ENCODE measurements around the gene CCDC197.

DNA sequence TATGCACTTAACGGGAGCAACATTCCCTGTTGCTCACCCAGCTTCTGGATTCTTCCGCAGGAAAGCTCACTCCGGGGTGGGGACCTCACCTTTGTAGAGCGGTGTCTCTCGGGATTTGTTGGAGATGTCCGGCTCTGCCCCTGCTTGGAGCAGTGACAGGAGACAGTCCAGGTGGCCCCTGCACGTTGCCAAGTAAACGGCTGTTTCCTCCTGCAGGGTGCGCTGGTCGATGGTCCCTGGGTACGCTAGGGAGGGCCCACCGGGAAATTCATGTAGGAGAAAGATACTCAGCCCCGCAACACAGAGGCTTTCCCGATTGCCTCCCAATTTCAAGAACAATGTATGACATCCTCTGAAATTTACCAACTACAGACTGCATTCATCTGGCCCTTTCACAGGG lies 43.8 kb upstream of the CCDC197 start:
- TF ChIP-seq CTCF (IDR thresholded peaks at IDR 0.05; ENCODE audit: low read depth, low read length, missing input control) (no peak), SP1 (IDR thresholded peaks at IDR 0.05) (no peak), GABPA (IDR thresholded peaks at IDR 0.05 in 1 of 2, conservative IDR thresholded peaks at IDR 0.05 in 1 of 2) (no peak), JUND (IDR thresholded peaks at IDR 0.05) (no peak), RXRA (IDR thresholded peaks at IDR 0.05) (no peak), EGR1 (IDR thresholded peaks at IDR 0.05; ENCODE audit: low read depth in 2 of 2) (no peak)
- TF ChIP-seq, protein P1, sequence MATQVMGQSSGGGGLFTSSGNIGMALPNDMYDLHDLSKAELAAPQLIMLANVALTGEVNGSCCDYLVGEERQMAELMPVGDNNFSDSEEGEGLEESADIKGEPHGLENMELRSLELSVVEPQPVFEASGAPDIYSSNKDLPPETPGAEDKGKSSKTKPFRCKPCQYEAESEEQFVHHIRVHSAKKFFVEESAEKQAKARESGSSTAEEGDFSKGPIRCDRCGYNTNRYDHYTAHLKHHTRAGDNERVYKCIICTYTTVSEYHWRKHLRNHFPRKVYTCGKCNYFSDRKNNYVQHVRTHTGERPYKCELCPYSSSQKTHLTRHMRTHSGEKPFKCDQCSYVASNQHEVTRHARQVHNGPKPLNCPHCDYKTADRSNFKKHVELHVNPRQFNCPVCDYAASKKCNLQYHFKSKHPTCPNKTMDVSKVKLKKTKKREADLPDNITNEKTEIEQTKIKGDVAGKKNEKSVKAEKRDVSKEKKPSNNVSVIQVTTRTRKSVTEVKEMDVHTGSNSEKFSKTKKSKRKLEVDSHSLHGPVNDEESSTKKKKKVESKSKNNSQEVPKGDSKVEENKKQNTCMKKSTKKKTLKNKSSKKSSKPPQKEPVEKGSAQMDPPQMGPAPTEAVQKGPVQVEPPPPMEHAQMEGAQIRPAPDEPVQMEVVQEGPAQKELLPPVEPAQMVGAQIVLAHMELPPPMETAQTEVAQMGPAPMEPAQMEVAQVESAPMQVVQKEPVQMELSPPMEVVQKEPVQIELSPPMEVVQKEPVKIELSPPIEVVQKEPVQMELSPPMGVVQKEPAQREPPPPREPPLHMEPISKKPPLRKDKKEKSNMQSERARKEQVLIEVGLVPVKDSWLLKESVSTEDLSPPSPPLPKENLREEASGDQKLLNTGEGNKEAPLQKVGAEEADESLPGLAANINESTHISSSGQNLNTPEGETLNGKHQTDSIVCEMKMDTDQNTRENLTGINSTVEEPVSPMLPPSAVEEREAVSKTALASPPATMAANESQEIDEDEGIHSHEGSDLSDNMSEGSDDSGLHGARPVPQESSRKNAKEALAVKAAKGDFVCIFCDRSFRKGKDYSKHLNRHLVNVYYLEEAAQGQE (IDR thresholded peaks at IDR 0.05) = no peak
- TF ChIP-seq, protein P2, sequence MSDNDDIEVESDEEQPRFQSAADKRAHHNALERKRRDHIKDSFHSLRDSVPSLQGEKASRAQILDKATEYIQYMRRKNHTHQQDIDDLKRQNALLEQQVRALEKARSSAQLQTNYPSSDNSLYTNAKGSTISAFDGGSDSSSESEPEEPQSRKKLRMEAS (IDR thresholded peaks at IDR 0.05) = no peak
- TF ChIP-seq, protein P3, sequence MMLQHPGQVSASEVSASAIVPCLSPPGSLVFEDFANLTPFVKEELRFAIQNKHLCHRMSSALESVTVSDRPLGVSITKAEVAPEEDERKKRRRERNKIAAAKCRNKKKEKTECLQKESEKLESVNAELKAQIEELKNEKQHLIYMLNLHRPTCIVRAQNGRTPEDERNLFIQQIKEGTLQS (IDR thresholded peaks at IDR 0.05) = no peak
